HFF-Myc (cell line): ENCODE measurements around the gene HERC3.

Experiments
- DNase-seq: peaks from one replicate; pipeline ENCODE4 v3.0.0-alpha.2; 2011; ENCODE audit warnings: low read depth; ENCODE audit errors: extremely low read depth
- H3K4me3 ChIP-seq: replicated peaks from 2 replicates; pipeline ENCODE4 v1.5.1; 2011; ENCODE audit warnings: low read depth, mild to moderate bottlenecking, control low read depth, low read length
- TF ChIP-seq, protein P1 (sequence below): IDR thresholded peaks from 2 replicates; pipeline ENCODE4 v1.5.1; 2012; ENCODE audit warnings: mild to moderate bottlenecking, low read depth, low read length, control low read depth; ENCODE audit errors: missing control alignments

HERC3 gene

GRCh38 chr4:88757776-88758175 is 165.5 kb downstream of the HERC3 start:
- TF ChIP-seq, protein P1, sequence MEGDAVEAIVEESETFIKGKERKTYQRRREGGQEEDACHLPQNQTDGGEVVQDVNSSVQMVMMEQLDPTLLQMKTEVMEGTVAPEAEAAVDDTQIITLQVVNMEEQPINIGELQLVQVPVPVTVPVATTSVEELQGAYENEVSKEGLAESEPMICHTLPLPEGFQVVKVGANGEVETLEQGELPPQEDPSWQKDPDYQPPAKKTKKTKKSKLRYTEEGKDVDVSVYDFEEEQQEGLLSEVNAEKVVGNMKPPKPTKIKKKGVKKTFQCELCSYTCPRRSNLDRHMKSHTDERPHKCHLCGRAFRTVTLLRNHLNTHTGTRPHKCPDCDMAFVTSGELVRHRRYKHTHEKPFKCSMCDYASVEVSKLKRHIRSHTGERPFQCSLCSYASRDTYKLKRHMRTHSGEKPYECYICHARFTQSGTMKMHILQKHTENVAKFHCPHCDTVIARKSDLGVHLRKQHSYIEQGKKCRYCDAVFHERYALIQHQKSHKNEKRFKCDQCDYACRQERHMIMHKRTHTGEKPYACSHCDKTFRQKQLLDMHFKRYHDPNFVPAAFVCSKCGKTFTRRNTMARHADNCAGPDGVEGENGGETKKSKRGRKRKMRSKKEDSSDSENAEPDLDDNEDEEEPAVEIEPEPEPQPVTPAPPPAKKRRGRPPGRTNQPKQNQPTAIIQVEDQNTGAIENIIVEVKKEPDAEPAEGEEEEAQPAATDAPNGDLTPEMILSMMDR: no peak
- no peak for DNase-seq
- H3K4me3 ChIP-seq: no peak overlapping the region
